Hematopoietic multipotent progenitor cell treated with erythropoietin and hydrocortisone succinate and interleukin-3 and kit ligand, for 8 days (in vitro differentiated cells): ENCODE results near the gene CHSY1.
"Not testable (repeated sequence)": the region's sequence is repeated elsewhere in the genome, so short reads cannot be mapped to it uniquely, and the experiment has no call there.

Experiments
- DNase-seq: peaks from one replicate; pipeline ENCODE4 v3.0.0-alpha.2; 2015

CHSY1 gene

DNA sequence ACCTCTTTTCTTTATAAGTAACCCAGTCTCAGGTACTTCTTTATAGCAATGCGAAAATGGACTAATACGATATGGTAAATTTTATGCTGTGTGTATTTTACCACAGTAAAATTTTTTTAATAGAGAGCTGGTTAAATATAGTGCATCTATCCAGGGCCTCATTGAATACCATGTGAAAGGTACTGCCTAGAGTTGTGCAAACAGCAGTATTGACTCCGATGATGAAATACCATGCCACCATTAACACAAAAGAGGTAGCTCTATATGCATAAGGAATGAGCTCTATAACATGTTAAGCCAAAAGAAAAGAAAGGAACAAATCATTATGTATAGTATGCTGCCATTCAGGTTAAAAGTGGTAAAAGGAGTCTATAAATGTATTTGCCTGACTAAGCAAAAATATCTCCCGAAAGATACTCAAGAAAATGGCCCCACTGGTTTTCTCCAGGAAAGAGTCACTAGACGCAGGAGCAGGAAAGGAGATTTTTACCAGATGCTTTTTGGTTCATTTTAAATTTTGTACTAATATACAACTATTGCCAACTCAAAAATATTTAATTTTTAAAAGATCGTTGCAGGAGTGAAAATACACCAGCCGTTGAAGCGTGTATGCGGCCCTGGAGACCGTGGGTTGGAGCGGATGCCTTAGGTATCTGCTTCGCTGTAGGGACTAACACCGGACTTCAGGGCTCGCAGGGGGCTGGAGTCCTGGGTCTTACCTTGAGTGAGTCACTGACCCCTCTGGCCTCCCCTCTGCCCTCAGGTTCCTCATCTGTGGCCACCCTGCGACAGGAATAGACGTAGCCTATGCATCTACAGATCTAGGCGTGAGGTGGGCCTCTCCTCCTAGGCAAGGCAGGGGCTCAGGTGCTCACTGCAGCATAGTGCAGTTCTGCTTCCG is 120.1 kb downstream of the CHSY1 start:
- DNase-seq = no peak

DNA sequence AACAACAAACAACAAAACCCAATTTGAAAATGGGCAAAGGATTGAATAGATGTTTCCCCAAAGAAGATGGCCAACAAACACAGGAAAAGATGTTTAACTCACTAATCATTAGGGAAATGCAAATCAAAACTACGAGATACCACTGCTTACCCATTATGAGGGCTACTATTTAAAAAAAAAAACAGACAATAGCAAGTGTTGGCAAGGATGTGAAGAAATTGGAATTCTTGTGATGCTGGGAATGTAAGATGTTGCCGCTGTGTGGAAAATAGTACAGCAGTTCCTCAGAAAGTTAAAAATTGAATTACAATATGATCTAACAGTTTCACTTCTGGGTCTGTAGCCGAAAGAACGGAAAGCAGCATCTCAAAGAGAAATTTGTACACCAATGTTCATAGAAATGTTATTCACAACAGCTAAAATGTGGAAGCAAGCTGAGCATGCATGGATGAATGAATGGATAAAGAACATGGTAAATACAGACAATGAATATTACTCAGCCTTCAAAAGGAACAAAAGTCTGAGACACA is 121.9 kb downstream of the CHSY1 start:
- no peak for DNase-seq

DNA sequence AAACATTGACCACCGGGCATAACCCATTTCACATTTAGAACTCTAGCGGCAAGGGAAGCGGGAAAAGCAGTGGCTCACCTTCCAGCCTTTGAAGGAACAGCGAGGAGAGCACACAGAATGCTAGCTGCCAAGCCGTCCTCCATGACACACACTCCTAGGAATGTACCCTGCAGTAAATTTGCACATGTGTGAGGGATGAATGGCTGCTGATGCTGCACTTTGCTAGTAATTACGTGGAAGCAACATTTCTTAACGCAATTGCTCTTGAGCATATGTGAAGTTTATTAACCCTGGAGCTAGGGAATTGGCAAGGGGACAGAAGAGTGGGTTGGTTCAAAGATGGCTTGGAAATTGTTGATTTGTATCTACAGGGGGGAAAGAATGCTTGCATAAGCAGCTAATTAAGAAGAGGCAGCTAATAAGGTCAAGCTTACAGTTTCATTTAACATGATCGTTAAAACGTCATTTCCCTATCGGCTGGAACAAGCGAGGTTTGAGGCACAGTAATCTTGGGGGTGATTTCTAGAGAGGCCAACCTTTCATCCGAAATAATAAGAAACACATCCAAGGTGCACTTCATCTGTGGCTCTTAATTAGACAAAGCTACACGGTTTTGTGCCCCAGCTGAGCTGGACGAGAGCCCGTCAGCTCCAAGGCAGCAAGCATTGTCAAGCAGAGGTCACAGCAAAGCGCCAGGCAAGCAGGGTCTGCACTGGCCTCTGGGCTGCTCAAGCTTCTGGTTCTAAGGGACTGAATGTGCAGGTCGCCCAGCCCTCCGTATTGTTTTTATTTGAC is 123.4 kb downstream of the CHSY1 start:
- no peak for DNase-seq

DNA sequence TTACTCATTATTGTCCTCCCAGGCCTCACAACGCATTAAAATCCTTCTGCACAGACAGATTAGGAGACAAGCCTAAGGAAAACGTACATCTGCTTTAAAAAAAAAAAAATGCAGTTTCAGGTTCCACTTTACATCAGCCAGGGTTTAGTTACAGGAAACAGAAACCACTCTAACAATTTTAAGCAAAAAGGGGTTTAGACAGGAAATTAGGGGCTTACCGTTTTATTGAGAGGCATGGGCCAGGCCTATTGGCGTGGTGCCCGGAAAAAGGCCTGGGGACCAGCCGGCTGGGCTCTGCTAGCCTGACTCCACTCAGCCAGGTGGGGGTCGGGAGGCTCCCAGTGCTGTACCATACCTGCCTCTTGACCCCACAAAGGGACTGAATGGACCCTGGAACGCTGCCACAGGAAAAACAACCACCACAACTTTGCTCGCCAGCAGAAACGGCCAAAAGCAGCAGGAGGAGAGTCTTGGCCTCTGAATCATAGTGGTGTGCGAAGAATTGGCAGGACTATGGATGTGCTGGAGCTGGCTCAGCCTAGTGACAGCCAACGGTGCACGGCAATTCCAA is 124.3 kb downstream of the CHSY1 start:
- DNase-seq = peak; percentile 35

DNA sequence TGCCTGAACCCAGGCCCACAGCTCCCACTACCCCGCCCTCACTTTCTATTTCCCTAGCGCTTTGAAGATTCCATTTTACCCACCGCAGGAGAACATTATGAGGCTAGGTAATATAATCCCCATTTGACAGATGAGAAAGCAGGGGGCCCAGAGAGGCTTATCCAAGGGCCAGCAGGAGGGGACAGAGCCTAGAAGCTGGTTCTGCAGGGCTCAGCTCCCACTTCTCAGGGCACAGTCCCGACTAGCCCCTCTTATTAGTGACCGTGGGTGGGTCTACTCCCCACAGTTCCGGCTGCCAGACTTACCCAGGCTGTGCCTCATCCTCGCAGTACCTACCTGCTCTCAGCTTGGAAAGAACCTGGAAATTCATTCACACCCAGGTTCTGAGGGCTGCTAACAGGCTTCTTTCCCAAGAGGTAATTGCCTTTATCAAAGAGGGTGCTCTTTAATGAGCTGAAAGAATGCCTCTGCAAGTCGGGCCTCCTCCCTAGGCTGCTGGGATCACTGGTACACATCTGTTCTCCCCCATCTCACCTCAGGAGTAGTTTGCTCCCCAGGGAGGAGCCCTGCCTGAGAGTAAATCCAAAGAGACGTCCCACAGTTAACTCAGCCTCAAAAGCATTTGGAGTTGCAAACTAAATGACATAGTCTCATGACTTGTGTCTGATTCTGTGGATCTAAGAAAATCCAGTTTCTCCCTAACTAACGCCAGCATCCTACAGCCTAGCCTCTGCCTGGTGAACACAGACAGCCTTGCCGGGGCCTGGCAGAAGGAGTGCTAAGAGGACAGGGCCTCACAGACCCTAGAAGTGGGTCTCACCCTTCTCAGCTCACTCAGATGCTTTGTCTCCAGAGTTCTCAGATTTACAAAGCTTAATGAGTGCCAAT is 125.0 kb downstream of the CHSY1 start:
- no peak for DNase-seq

DNA sequence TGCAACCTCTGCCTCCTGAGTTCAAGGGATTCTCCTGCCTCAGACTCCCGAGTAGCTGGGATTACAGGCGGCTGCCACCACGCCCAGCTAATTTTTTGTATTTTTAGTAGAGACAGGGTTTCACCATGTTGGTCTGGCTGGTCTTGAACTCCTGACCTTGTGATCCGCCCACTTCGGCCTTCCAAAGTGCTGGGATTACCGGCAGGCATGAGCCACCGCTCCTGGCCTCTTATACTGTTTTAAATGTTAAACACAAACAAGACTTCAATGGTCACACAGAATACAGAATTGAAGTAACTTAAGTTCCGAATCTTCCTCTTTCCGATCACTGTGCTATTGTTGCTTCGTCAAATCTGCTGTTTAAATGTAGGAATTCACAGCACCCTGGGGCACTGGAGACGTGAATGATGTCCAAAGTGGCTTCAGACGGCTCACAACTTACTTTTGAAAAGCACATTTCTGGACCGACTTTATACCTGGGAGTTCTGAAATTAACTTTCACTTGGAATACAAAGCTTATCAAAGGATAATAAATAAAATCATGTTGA is 125.9 kb downstream of the CHSY1 start:
- not testable (repeated sequence) for DNase-seq
